ENCODE data around the gene GPR55. TPM values are rescaled to one million over a fixed set of nuclear protein-coding genes. Genes with fewer than 3 reads are reported as not detected.

The GPR55 gene
- total and polyA plus RNA-seq, 8 donors, result 0.13 to 0.37 (median 0.19) TPM; not detected in 5

- DNase-seq, result peak in 1 of 2 donors; percentile 18
- no peak for TF ChIP-seq EP300 (IDR thresholded peaks at IDR 0.05)
- TF ChIP-seq POLR2A (IDR thresholded peaks at IDR 0.05), result no peak
- TF ChIP-seq POLR2AphosphoS5 (IDR thresholded peaks at IDR 0.05), result no peak
- H3K4me3 ChIP-seq, result no peak overlapping the region
- 80 to 89% (median 84%) methylated on average over 14 to 15 of the region's 15 CpGs for WGBS, 5 donors
- no peaks in the 10 kb centered on the region for H3K4me1 ChIP-seq
- no peaks in the 10 kb centered on the region for H3K36me3 ChIP-seq
- H3K27ac ChIP-seq, result no peak overlapping the region
- intact Hi-C loops (cut with DNase I; ENCODE audit: low total_unique reads), result no loop called here
- no peaks in the 10 kb centered on the region for H3K9me3 ChIP-seq
- peaks cover 0 to 14% (median 0%) of the 10 kb centered on the region in 3 donors for H3K27me3 ChIP-seq
These were observed 20.1 kb downstream of the GPR55 start for GRCh38 chr2:230904856-230905447.

GRCh38 chr2:230903231-230904150 lies 21.6 kb downstream of the GPR55 start:
- WGBS, 5 donors, result 83 to 87% (median 87%) methylated on average over 19 of the region's 19 CpGs
- peak in 1 of 2 donors; percentile 15 for DNase-seq
- Histone ChIP-seq H3K27ac (no peak overlapping the region), H3K36me3 (no peaks in the 10 kb centered on the region), H3K4me3 (no peak overlapping the region), H3K27me3 (peaks cover 0 to 14% (median 0%) of the 10 kb centered on the region in 3 donors), H3K4me1 (no peaks in the 10 kb centered on the region), H3K9me3 (no peaks in the 10 kb centered on the region)
- no peak for TF ChIP-seq POLR2A (IDR thresholded peaks at IDR 0.05)
- no peak for TF ChIP-seq POLR2AphosphoS5 (IDR thresholded peaks at IDR 0.05)
- intact Hi-C loops (cut with DNase I; ENCODE audit: low total_unique reads), result no loop called here

GRCh38 chr2:230902180-230902899 lies 22.7 kb downstream of the GPR55 start:
- peak; percentile 43 to 82 for DNase-seq
- no peak overlapping the region for H3K4me3 ChIP-seq
- intact Hi-C loops (cut with DNase I; ENCODE audit: low total_unique reads), result no loop called here
- TF ChIP-seq CTCF (IDR thresholded peaks at IDR 0.05), result peak in 5 of 7 experiments; percentile 9 to 53 (median 25)
- TF ChIP-seq POLR2AphosphoS5 (IDR thresholded peaks at IDR 0.05), result no peak
- no peaks in the 10 kb centered on the region for H3K36me3 ChIP-seq
- H3K27ac ChIP-seq, result no peak overlapping the region
- no peaks in the 10 kb centered on the region for H3K4me1 ChIP-seq
- WGBS, 5 donors, result 36 to 45% (median 38%) methylated on average over 4 to 8 of the region's 8 CpGs
- no peaks in the 10 kb centered on the region for H3K9me3 ChIP-seq
- peaks cover 0 to 14% (median 0%) of the 10 kb centered on the region in 3 donors for H3K27me3 ChIP-seq

- no peaks in the 10 kb centered on the region for H3K36me3 ChIP-seq
- H3K27ac ChIP-seq, result no peak overlapping the region
- TF ChIP-seq CTCF (IDR thresholded peaks at IDR 0.05) (no peak), POLR2AphosphoS5 (IDR thresholded peaks at IDR 0.05) (no peak), EP300 (IDR thresholded peaks at IDR 0.05) (no peak), POLR2A (IDR thresholded peaks at IDR 0.05) (no peak)
- H3K4me1 ChIP-seq, result peaks cover 0 to 4% (median 0%) of the 10 kb centered on the region in 4 donors
- no peaks in the 10 kb centered on the region for H3K9me3 ChIP-seq
- peaks cover 0 to 20% (median 0%) of the 10 kb centered on the region in 3 donors for H3K27me3 ChIP-seq
- H3K4me3 ChIP-seq, result no peak overlapping the region
- no peak for DNase-seq
- intact Hi-C loops (cut with DNase I; ENCODE audit: low total_unique reads), result no loop called here
- WGBS, 5 donors, result 70 to 78% (median 73%) methylated on average over 5 of the region's 5 CpGs
These were observed 24.0 kb downstream of the GPR55 start for GRCh38 chr2:230901006-230901405.

Data from stomach (tissue), 9 donors.